M059J (cell line): ENCODE data around the gene NEK8. TPM values are rescaled to one million over a fixed set of nuclear protein-coding genes. Genes with fewer than 3 reads are reported as not detected.
"Not testable (repeated sequence)": the region's sequence is repeated elsewhere in the genome, so short reads cannot be mapped to it uniquely, and the experiment has no call there.

Experiments used
- DNase-seq: peaks from one replicate; pipeline ENCODE4 v3.0.0-alpha.2; 2012; ENCODE audit warnings: low read depth
- total RNA-seq: library from RNA; depleted of rRNA; stranded (reverse); fragments of >200 nt; shearing (Covaris generic); gene quantifications from 2 replicates; pipeline ENCODE4 v1.2.3, GENCODE V29; 2014

NEK8 gene
- total RNA-seq, 1 experiment from 2014 or later, result 2.4 TPM

GRCh38 chr17:28710861-28711722 lies 17.5 kb upstream of the NEK8 start:
- DNase-seq, result peak; percentile 86

DNA sequence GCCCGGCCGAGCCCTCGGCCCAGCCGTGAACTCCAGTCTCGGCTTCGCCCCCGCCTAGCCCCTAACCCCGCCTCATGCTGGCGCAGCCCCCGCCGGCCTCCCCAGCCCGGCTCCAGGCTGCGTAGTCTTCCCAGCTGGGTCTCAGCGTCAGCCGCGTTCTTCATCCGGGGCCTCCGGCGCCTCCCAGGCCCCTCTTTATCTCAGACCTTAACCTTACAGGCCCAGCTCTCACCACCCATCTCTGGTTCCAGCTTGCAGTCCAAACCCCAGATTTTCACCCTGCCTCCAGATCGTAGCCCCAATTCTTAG lies 16.9 kb upstream of the NEK8 start, which contains the start of gene PROCA1:
Gene PROCA1 (minus strand): TSS at position 166 of the 309 bp plus-strand sequence. CDS start 228 bp downstream, outside the sequence.
- DNase-seq, result no peak

- no peak for DNase-seq
Measured at GRCh38 chr17:28712032-28712704, 16.4 kb upstream of the NEK8 start.

- DNase-seq, result no peak
Measured at GRCh38 chr17:28712705-28713415, 15.7 kb upstream of the NEK8 start.

GRCh38 chr17:28714281-28714680 lies 14.3 kb upstream of the NEK8 start:
- DNase-seq, result no peak

GRCh38 chr17:28715217-28715616 lies 13.4 kb upstream of the NEK8 start:
- DNase-seq, result no peak

- DNase-seq, result no peak
Measured at GRCh38 chr17:28716740-28717577, 11.6 kb upstream of the NEK8 start.

- peak; percentile 38 for DNase-seq
Measured at GRCh38 chr17:28717578-28718332, 10.8 kb upstream of the NEK8 start, which contains the start of gene RAB34. Gene RAB34, minus strand, starts transcription at chr17:28717868. Its CDS starts 602 bp downstream, at chr17:28717266.

- no peak for DNase-seq
Measured at GRCh38 chr17:28718333-28719020, 10.1 kb upstream of the NEK8 start.

GRCh38 chr17:28719021-28719433 lies 9.6 kb upstream of the NEK8 start:
- DNase-seq, result no peak

- DNase-seq, result no peak
Measured at GRCh38 chr17:28720247-28720996, 8.2 kb upstream of the NEK8 start.

DNA sequence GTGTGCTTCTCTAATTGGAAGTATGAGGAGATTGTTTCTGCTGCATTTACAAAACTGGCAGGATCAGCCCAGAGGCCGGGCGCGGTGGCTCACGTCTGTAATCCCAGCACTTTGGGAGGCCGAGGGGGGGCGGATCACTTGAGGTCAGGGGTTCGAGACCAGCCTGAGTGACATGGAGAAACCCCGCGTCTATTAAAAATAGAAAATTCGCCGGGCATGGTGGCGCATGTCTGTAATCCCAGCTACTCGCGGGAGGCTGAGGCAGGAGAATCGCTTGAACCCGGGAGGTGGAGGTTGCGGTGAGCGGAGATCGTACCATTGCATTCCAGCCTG lies 7.6 kb upstream of the NEK8 start:
- DNase-seq, result not testable (repeated sequence)

GRCh38 chr17:28722417-28723158 lies 6.0 kb upstream of the NEK8 start:
- no peak for DNase-seq

GRCh38 chr17:28723159-28723835 lies 5.3 kb upstream of the NEK8 start:
- DNase-seq, result no peak

- not testable (repeated sequence) for DNase-seq
Measured at GRCh38 chr17:28723836-28724499, 4.6 kb upstream of the NEK8 start.

- DNase-seq, result no peak
Measured at GRCh38 chr17:28724500-28725165, 4.0 kb upstream of the NEK8 start.

DNA sequence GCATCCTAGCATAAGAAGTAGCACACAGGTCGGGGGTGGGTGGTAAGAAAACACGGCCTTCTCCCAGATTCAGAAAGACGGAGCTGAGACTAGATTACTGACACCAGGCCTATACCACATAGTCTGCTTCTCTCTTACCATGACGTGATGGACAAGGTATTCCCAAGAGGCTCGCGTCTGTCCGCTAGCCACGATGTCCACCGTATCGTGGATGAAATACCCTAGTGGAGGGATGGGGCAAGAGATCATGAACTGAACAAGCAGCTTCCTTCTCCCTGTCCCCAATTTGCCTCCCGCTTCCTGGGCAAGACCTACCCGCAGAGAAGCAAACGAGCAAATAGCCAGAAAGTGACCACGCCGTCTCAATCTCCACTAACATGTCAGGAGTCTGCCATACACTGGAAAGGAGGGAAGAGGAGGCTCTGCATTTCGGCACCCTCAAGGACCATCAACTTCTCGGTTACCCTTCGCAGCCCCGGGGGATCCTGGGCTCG lies 3.4 kb upstream of the NEK8 start:
- DNase-seq, result peak; percentile 68
